ENCODE results near the gene BAHCC1.

GRCh38 chr17:81447331-81447933 lies 52.2 kb downstream of the BAHCC1 start:
- TF ChIP-seq, protein P1, sequence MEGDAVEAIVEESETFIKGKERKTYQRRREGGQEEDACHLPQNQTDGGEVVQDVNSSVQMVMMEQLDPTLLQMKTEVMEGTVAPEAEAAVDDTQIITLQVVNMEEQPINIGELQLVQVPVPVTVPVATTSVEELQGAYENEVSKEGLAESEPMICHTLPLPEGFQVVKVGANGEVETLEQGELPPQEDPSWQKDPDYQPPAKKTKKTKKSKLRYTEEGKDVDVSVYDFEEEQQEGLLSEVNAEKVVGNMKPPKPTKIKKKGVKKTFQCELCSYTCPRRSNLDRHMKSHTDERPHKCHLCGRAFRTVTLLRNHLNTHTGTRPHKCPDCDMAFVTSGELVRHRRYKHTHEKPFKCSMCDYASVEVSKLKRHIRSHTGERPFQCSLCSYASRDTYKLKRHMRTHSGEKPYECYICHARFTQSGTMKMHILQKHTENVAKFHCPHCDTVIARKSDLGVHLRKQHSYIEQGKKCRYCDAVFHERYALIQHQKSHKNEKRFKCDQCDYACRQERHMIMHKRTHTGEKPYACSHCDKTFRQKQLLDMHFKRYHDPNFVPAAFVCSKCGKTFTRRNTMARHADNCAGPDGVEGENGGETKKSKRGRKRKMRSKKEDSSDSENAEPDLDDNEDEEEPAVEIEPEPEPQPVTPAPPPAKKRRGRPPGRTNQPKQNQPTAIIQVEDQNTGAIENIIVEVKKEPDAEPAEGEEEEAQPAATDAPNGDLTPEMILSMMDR (conservative IDR thresholded peaks at IDR 0.05; ENCODE audit: low read depth, low read length), result no peak
- no peak for TF ChIP-seq EZH2 (IDR thresholded peaks at IDR 0.05; ENCODE audit: borderline replicate concordance, low read depth, low read length, poor library complexity, severe bottlenecking)
